Epithelial cell of proximal tubule (primary cell): ENCODE data around the gene TAMALIN. TPM values are rescaled to one million over a fixed set of nuclear protein-coding genes. Genes with fewer than 3 reads are reported as not detected.

Source experiments
- DNase-seq: peaks from one replicate; pipeline ENCODE4 v3.0.0-alpha.2; 2011; ENCODE audit warnings: low read depth
- H3K4me3 ChIP-seq: 2 replicates; pipeline ENCODE4 v1.5.1; 2011; ENCODE audit warnings: low read depth, mild to moderate bottlenecking, low read length
- CTCF ChIP-seq: conservative IDR thresholded peaks from 2 replicates; pipeline ENCODE4 v1.5.1; 2012; ENCODE audit warnings: low read depth, mild to moderate bottlenecking, low read length
- total RNA-seq: library from RNA; depleted of rRNA; stranded (reverse); fragments of >200 nt; gene quantifications from 2 replicates; pipeline ENCODE4 v1.2.3, GENCODE V29; 2015

TAMALIN gene
- total RNA-seq, 1 donor from 2014 or later = 2.9 TPM

- TF ChIP-seq CTCF = no peak
- no peak overlapping the region for H3K4me3 ChIP-seq
- DNase-seq = no peak
These were observed 44.0 kb upstream of the TAMALIN start for GRCh38 chr12:51962737-51963136.

- no peak for DNase-seq
- no peak for TF ChIP-seq CTCF
- no peak overlapping the region for H3K4me3 ChIP-seq
These were observed 43.3 kb upstream of the TAMALIN start for GRCh38 chr12:51963477-51963876.

- TF ChIP-seq CTCF = no peak
- no peak for DNase-seq
- H3K4me3 ChIP-seq = no peak overlapping the region
These were observed 37.1 kb upstream of the TAMALIN start for GRCh38 chr12:51969643-51970042.

GRCh38 chr12:51970904-51971646 is 35.7 kb upstream of the TAMALIN start:
- DNase-seq = peak; percentile 74
- peak; percentile 98 for TF ChIP-seq CTCF
- peak overlapping the region; percentile 31 for H3K4me3 ChIP-seq

- peak; percentile 57 for DNase-seq
- TF ChIP-seq CTCF = no peak
- no peak overlapping the region for H3K4me3 ChIP-seq
These were observed 34.9 kb upstream of the TAMALIN start for GRCh38 chr12:51971679-51972421.

- peak overlapping the region; percentile 15 for H3K4me3 ChIP-seq
- DNase-seq = no peak
These were observed 34.3 kb upstream of the TAMALIN start for GRCh38 chr12:51972422-51972812.

More at GRCh38 chr12:51972422-51972812, 34.3 kb upstream of the TAMALIN start:
- TF ChIP-seq CTCF = no peak
